ENCODE measurements around the gene CPTP.
A peak's percentile ranks its signal among the peaks of the same experiment; 100 is the strongest.

Gene CPTP

GRCh38 chr1:1299686-1300351 lies 24.8 kb upstream of the CPTP start:
- Histone ChIP-seq H3K79me1 (ENCODE audit: low read depth, low read length) (peaks cover 4% of the 10 kb centered on the region), H2BK12ac (ENCODE audit: low read length) (no peak overlapping the region), H2BK15ac (ENCODE audit: low read length) (no peak overlapping the region), H3K36me3 (replicated peaks in 1 of 2; ENCODE audit: control insufficient read depth in 2 of 2, insufficient read depth in 2 of 2, low read length in 2 of 2) (peaks cover 3 to 28% of the 10 kb centered on the region in 2 donors), H4K8ac (ENCODE audit: low read depth, low read length) (no peak overlapping the region), H3K18ac (ENCODE audit: low read length) (no peak overlapping the region), H3K9ac (ENCODE audit: low read depth, low read length, poor library complexity) (no peak overlapping the region), H2AFZ (ENCODE audit: low read length) (no peak overlapping the region), H3K9me3 (replicated peaks in 1 of 2; ENCODE audit: control insufficient read depth in 2 of 2, insufficient read depth in 1 of 2, low read depth in 1 of 2, low read length in 2 of 2) (peaks cover 0 to 3% of the 10 kb centered on the region in 2 donors), H3K4me3 (ENCODE audit: low read length in 2 of 2) (no peak overlapping the region), H4K91ac (ENCODE audit: low read depth, low read length, poor library complexity) (no peak overlapping the region), H3K27ac (replicated peaks; ENCODE audit: low read length) (no peak overlapping the region), H3K27me3 (ENCODE audit: control insufficient read depth in 3 of 3, insufficient read depth in 3 of 3, low read depth in 1 of 3, low read length in 3 of 3) (no peaks in the 10 kb centered on the region), H2BK5ac (ENCODE audit: low read length) (no peak overlapping the region), H2BK120ac (ENCODE audit: low read depth, low read length) (no peak overlapping the region), H2AK5ac (ENCODE audit: low read depth, low read length) (no peak overlapping the region), H3K23ac (ENCODE audit: low read depth, low read length, poor library complexity) (peak overlapping the region; percentile 39), H3K4ac (ENCODE audit: low read length) (no peak overlapping the region), H3K14ac (ENCODE audit: low read length) (no peak overlapping the region), H3K4me2 (ENCODE audit: insufficient read depth, low read length, poor library complexity, severe bottlenecking) (no peak overlapping the region), H3K4me1 (ENCODE audit: control insufficient read depth in 2 of 2, insufficient read depth in 1 of 2, low read depth in 1 of 2, low read length in 2 of 2) (peaks cover 4 to 6% of the 10 kb centered on the region in 2 donors)
- WGBS, 2 donors (ENCODE audit: extremely low coverage in 2 of 2, insufficient read length in 2 of 2, insufficient replicate concordance in 1 of 2) = no CpG with 5 or more reads among the region's 22 CpGs
- DNase-seq (ENCODE audit: low spot score) = no peak

- Histone ChIP-seq H3K9ac (ENCODE audit: low read depth, low read length, poor library complexity) (no peak overlapping the region), H4K91ac (ENCODE audit: low read depth, low read length, poor library complexity) (no peak overlapping the region)
- no peak for DNase-seq (ENCODE audit: low spot score)
Measured at GRCh38 chr1:1300352-1300739, 24.3 kb upstream of the CPTP start.

GRCh38 chr1:1302006-1302430 lies 22.6 kb upstream of the CPTP start:
- no peak for DNase-seq (ENCODE audit: low spot score)

More at GRCh38 chr1:1300352-1300739, 24.3 kb upstream of the CPTP start:
- H2AK5ac ChIP-seq (ENCODE audit: low read depth, low read length) = no peak overlapping the region
- no peak overlapping the region for H2AFZ ChIP-seq (ENCODE audit: low read length)
- no peak overlapping the region for H3K4ac ChIP-seq (ENCODE audit: low read length)
- H3K36me3 ChIP-seq (replicated peaks in 1 of 2; ENCODE audit: control insufficient read depth in 2 of 2, insufficient read depth in 2 of 2, low read length in 2 of 2) = peaks cover 3 to 22% of the 10 kb centered on the region in 2 donors
- H4K8ac ChIP-seq (ENCODE audit: low read depth, low read length) = no peak overlapping the region
- H2BK12ac ChIP-seq (ENCODE audit: low read length) = no peak overlapping the region
- peaks cover 0 to 3% of the 10 kb centered on the region in 2 donors for H3K9me3 ChIP-seq (replicated peaks in 1 of 2; ENCODE audit: control insufficient read depth in 2 of 2, insufficient read depth in 1 of 2, low read depth in 1 of 2, low read length in 2 of 2)
- no peak overlapping the region for H2BK120ac ChIP-seq (ENCODE audit: low read depth, low read length)
- no CpG with 5 or more reads among the region's 12 CpGs for WGBS, 2 donors (ENCODE audit: extremely low coverage in 2 of 2, insufficient read length in 2 of 2, insufficient replicate concordance in 1 of 2)
- H2BK15ac ChIP-seq (ENCODE audit: low read length) = no peak overlapping the region
- H3K4me3 ChIP-seq (ENCODE audit: low read length in 2 of 2) = no peak overlapping the region
- H2BK5ac ChIP-seq (ENCODE audit: low read length) = no peak overlapping the region
- H3K79me1 ChIP-seq (ENCODE audit: low read depth, low read length) = peaks cover 4% of the 10 kb centered on the region
- H3K23ac ChIP-seq (ENCODE audit: low read depth, low read length, poor library complexity) = no peak overlapping the region
- H3K27ac ChIP-seq (replicated peaks; ENCODE audit: low read length) = no peak overlapping the region
- no peak overlapping the region for H3K14ac ChIP-seq (ENCODE audit: low read length)
- no peak overlapping the region for H3K4me2 ChIP-seq (ENCODE audit: insufficient read depth, low read length, poor library complexity, severe bottlenecking)
- H3K27me3 ChIP-seq (ENCODE audit: control insufficient read depth in 3 of 3, insufficient read depth in 3 of 3, low read depth in 1 of 3, low read length in 3 of 3) = no peaks in the 10 kb centered on the region
- peaks cover 9 to 11% of the 10 kb centered on the region in 2 donors for H3K4me1 ChIP-seq (ENCODE audit: control insufficient read depth in 2 of 2, insufficient read depth in 1 of 2, low read depth in 1 of 2, low read length in 2 of 2)
- H3K18ac ChIP-seq (ENCODE audit: low read length) = no peak overlapping the region

GRCh38 chr1:1302951-1303509 lies 21.6 kb upstream of the CPTP start:
- Histone ChIP-seq H4K8ac (ENCODE audit: low read depth, low read length) (peak overlapping the region; percentile 17), H2AFZ (ENCODE audit: low read length) (no peak overlapping the region), H2BK5ac (ENCODE audit: low read length) (peak overlapping the region; percentile 39), H4K91ac (ENCODE audit: low read depth, low read length, poor library complexity) (no peak overlapping the region), H3K4ac (ENCODE audit: low read length) (no peak overlapping the region), H3K18ac (ENCODE audit: low read length) (no peak overlapping the region), H3K36me3 (replicated peaks in 1 of 2; ENCODE audit: control insufficient read depth in 2 of 2, insufficient read depth in 2 of 2, low read length in 2 of 2) (peaks cover 1 to 2% of the 10 kb centered on the region in 2 donors), H3K4me1 (ENCODE audit: control insufficient read depth in 2 of 2, insufficient read depth in 1 of 2, low read depth in 1 of 2, low read length in 2 of 2) (peaks cover 28 to 30% of the 10 kb centered on the region in 2 donors), H2AK5ac (ENCODE audit: low read depth, low read length) (peak overlapping the region; percentile 56), H2BK15ac (ENCODE audit: low read length) (peak overlapping the region; percentile 37), H3K27ac (replicated peaks; ENCODE audit: low read length) (no peak overlapping the region), H3K14ac (ENCODE audit: low read length) (peak overlapping the region; percentile 82), H2BK12ac (ENCODE audit: low read length) (peak overlapping the region; percentile 22), H3K9me3 (replicated peaks in 1 of 2; ENCODE audit: control insufficient read depth in 2 of 2, insufficient read depth in 1 of 2, low read depth in 1 of 2, low read length in 2 of 2) (no peaks in the 10 kb centered on the region), H2BK120ac (ENCODE audit: low read depth, low read length) (no peak overlapping the region), H3K4me3 (ENCODE audit: low read length in 2 of 2) (no peak overlapping the region), H3K79me1 (ENCODE audit: low read depth, low read length) (peaks cover 10% of the 10 kb centered on the region), H3K23ac (ENCODE audit: low read depth, low read length, poor library complexity) (peak overlapping the region; percentile 95), H3K27me3 (ENCODE audit: control insufficient read depth in 3 of 3, insufficient read depth in 3 of 3, low read depth in 1 of 3, low read length in 3 of 3) (no peaks in the 10 kb centered on the region), H3K9ac (ENCODE audit: low read depth, low read length, poor library complexity) (peak overlapping the region; percentile 63), H3K4me2 (ENCODE audit: insufficient read depth, low read length, poor library complexity, severe bottlenecking) (no peak overlapping the region)
- no CpG with 5 or more reads among the region's 31 CpGs for WGBS, 2 donors (ENCODE audit: extremely low coverage in 2 of 2, insufficient read length in 2 of 2, insufficient replicate concordance in 1 of 2)
- DNase-seq (ENCODE audit: low spot score) = no peak

More at GRCh38 chr1:1302006-1302430, 22.6 kb upstream of the CPTP start:
- peak overlapping the region; percentile 76 for H3K18ac ChIP-seq (ENCODE audit: low read length)
- H3K23ac ChIP-seq (ENCODE audit: low read depth, low read length, poor library complexity) = peak overlapping the region; percentile 55
- peaks cover 26 to 28% of the 10 kb centered on the region in 2 donors for H3K4me1 ChIP-seq (ENCODE audit: control insufficient read depth in 2 of 2, insufficient read depth in 1 of 2, low read depth in 1 of 2, low read length in 2 of 2)
- H3K4me3 ChIP-seq (ENCODE audit: low read length in 2 of 2) = no peak overlapping the region
- peak overlapping the region; percentile 89 for H3K14ac ChIP-seq (ENCODE audit: low read length)
- H3K36me3 ChIP-seq (replicated peaks in 1 of 2; ENCODE audit: control insufficient read depth in 2 of 2, insufficient read depth in 2 of 2, low read length in 2 of 2) = peaks cover 1 to 7% of the 10 kb centered on the region in 2 donors
- H3K27me3 ChIP-seq (ENCODE audit: control insufficient read depth in 3 of 3, insufficient read depth in 3 of 3, low read depth in 1 of 3, low read length in 3 of 3) = no peaks in the 10 kb centered on the region
- no peak overlapping the region for H2AFZ ChIP-seq (ENCODE audit: low read length)
- peak overlapping the region; percentile 24 for H2BK5ac ChIP-seq (ENCODE audit: low read length)
- H2BK15ac ChIP-seq (ENCODE audit: low read length) = no peak overlapping the region
- H4K91ac ChIP-seq (ENCODE audit: low read depth, low read length, poor library complexity) = no peak overlapping the region
- H2AK5ac ChIP-seq (ENCODE audit: low read depth, low read length) = peak overlapping the region; percentile 81
- H3K79me1 ChIP-seq (ENCODE audit: low read depth, low read length) = peaks cover 7% of the 10 kb centered on the region
- H3K9me3 ChIP-seq (replicated peaks in 1 of 2; ENCODE audit: control insufficient read depth in 2 of 2, insufficient read depth in 1 of 2, low read depth in 1 of 2, low read length in 2 of 2) = no peaks in the 10 kb centered on the region
- no peak overlapping the region for H3K27ac ChIP-seq (replicated peaks; ENCODE audit: low read length)
- WGBS, 2 donors (ENCODE audit: extremely low coverage in 2 of 2, insufficient read length in 2 of 2, insufficient replicate concordance in 1 of 2) = no CpG with 5 or more reads among the region's 9 CpGs
- H3K9ac ChIP-seq (ENCODE audit: low read depth, low read length, poor library complexity) = no peak overlapping the region
- no peak overlapping the region for H3K4ac ChIP-seq (ENCODE audit: low read length)
- H2BK12ac ChIP-seq (ENCODE audit: low read length) = no peak overlapping the region
- no peak overlapping the region for H2BK120ac ChIP-seq (ENCODE audit: low read depth, low read length)
- H4K8ac ChIP-seq (ENCODE audit: low read depth, low read length) = no peak overlapping the region
- no peak overlapping the region for H3K4me2 ChIP-seq (ENCODE audit: insufficient read depth, low read length, poor library complexity, severe bottlenecking)
